ENCODE results near the gene CHEK1.
"Not testable (repeated sequence)": the region's sequence is repeated elsewhere in the genome, so short reads cannot be mapped to it uniquely, and the experiment has no call there.

Gene CHEK1

DNA sequence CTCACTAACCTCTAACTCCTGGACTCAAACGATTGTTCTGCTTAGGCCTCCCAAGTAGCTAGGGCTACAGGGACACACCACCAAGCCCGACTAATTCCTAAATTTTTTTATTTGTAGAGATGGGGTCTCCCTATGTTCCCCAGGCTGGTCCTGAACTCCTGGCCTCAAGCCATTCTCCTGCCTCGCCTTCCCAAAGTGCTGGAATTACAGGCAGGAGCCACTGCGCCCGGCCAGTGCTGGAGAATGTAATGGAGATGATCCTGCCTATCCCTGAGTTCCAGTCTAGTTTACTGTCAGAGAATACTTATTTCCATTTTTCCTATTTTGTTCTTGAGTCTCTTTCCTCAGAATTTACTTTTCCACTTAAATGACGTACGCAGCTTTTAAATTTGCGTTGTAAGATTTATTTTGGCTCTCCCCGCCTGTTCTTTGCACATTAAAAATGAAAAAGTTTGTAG, at the start of gene CHEK1:
TSS of gene CHEK1 (plus strand) at position 408 of the 458 bp plus-strand sequence. CDS start 1,606 bp downstream, outside the sequence.
- peak within 1 kb of the TSS; percentile 82 for H3K27ac ChIP-seq (ENCODE audit: low read depth, low read length)
- H3K9ac ChIP-seq (ENCODE audit: low read length) = peak within 1 kb of the TSS; percentile 91
- peaks cover 12% of the 10 kb centered on the region for H3K4me1 ChIP-seq (ENCODE audit: insufficient read depth, low read length)
- no peaks in the 10 kb centered on the region for H3K27me3 ChIP-seq (ENCODE audit: control insufficient read depth in 1 of 2, insufficient read depth in 2 of 2, low read length in 2 of 2)
- peak within 1 kb of the TSS; percentile 72 to 90 for H3K4me3 ChIP-seq (ENCODE audit: low read depth in 1 of 2, low read length in 2 of 2)
- H3K9me3 ChIP-seq (ENCODE audit: low read length) = no peaks in the 10 kb centered on the region
- peaks cover 23% of the 10 kb centered on the region for H3K36me3 ChIP-seq (ENCODE audit: insufficient read depth, low read length)

DNA sequence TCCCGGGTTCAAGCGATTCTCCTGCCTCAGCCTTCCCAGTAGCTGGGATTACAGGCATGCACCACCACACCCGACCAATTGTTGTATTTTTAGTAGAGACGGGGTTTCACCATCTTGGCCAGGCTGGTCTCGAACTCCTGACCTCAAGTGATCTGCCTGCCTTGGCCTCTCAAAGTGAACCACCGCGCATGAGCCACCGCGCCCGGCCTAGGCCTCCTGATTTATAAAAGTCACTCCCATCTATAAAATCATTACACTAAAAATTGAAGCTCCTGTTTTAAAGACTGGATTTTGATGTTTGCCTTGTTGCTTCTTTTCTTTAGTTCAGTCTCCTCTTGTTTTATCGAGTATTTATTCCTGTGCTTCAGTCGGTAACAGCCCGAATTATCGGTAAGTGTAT, 47.8 kb upstream of the CHEK1 start:
- H3K36me3 ChIP-seq (ENCODE audit: insufficient read depth, low read length) = peaks cover 66% of the 10 kb centered on the region
- H3K27ac ChIP-seq (ENCODE audit: low read depth, low read length); H3K9ac ChIP-seq (ENCODE audit: low read length); H3K4me3 ChIP-seq (ENCODE audit: low read depth in 1 of 2, low read length in 2 of 2); H3K9me3 ChIP-seq (ENCODE audit: low read length); H3K27me3 ChIP-seq (ENCODE audit: control insufficient read depth in 1 of 2, insufficient read depth in 2 of 2, low read length in 2 of 2); H3K4me1 ChIP-seq (ENCODE audit: insufficient read depth, low read length): not testable (repeated sequence)

DNA sequence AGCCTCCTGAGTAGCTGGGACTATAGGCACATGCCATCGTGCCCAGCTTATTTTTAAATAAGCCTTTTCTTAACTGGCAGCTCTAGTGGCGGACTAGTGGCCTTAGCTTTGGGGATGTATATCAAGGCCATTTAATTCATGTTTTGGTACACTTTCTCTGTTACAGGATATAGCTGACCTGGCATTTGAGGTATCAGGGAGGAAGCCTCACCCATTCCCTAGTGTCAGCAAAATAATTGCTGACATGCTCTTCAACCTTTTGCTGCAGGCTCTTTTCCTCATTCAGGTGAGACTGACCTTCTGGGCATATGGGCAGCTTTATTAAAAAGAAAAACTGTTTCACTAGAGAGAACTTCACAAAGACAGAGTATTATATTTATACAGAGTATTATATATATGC, 46.2 kb upstream of the CHEK1 start:
- Histone ChIP-seq H3K9ac (ENCODE audit: low read length) (no peak overlapping the region), H3K27ac (ENCODE audit: low read depth, low read length) (no peak overlapping the region), H3K27me3 (ENCODE audit: control insufficient read depth in 1 of 2, insufficient read depth in 2 of 2, low read length in 2 of 2) (no peaks in the 10 kb centered on the region), H3K4me3 (ENCODE audit: low read depth in 1 of 2, low read length in 2 of 2) (no peak overlapping the region), H3K36me3 (ENCODE audit: insufficient read depth, low read length) (peaks cover 67% of the 10 kb centered on the region), H3K9me3 (ENCODE audit: low read length) (no peaks in the 10 kb centered on the region), H3K4me1 (ENCODE audit: insufficient read depth, low read length) (no peaks in the 10 kb centered on the region)

DNA sequence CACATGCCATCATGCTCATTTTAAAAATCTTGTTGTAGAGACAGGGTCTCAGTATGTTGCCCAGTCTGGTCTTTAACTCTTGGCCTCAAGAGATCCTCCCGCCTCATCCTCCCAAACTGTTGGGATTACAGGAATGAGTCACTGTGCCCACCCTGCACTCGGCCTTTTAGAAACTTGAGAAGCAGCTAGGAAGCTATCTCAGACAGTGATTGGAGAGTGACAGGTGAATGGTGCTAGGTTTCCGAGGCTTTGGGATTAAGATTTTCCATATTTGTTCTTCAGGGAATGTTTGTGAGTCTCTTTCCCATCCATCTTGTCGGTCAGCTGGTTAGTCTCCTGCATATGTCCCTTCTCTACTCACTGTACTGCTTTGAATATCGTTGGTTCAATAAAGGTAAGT, 45.2 kb upstream of the CHEK1 start:
- no peaks in the 10 kb centered on the region for H3K27me3 ChIP-seq (ENCODE audit: control insufficient read depth in 1 of 2, insufficient read depth in 2 of 2, low read length in 2 of 2)
- H3K36me3 ChIP-seq (ENCODE audit: insufficient read depth, low read length) = peaks cover 62% of the 10 kb centered on the region
- no peak overlapping the region for H3K27ac ChIP-seq (ENCODE audit: low read depth, low read length)
- no peak overlapping the region for H3K9ac ChIP-seq (ENCODE audit: low read length)
- no peaks in the 10 kb centered on the region for H3K9me3 ChIP-seq (ENCODE audit: low read length)
- no peaks in the 10 kb centered on the region for H3K4me1 ChIP-seq (ENCODE audit: insufficient read depth, low read length)
- no peak overlapping the region for H3K4me3 ChIP-seq (ENCODE audit: low read depth in 1 of 2, low read length in 2 of 2)

DNA sequence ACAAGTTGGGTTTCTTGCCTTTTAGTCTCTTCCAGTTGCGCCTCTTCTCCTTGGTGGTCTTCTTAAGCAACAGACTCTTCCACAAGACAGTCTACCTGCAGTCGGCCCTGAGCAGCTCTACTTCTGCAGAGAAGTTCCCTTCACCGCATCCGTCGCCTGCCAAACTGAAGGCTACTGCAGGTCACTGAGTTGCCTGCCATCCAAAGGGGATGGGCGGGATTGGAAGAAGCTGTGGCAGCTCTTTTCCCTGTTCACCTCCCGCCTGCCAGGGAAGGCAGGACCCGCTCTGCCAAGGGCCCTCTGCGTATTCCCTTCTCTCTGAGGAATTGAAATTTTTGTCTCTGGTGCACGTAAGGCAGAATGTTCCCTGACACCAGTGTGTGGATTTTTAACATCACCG, 41.5 kb upstream of the CHEK1 start:
- Histone ChIP-seq H3K4me1 (ENCODE audit: insufficient read depth, low read length) (no peaks in the 10 kb centered on the region), H3K4me3 (ENCODE audit: low read depth in 1 of 2, low read length in 2 of 2) (no peak overlapping the region), H3K27me3 (ENCODE audit: control insufficient read depth in 1 of 2, insufficient read depth in 2 of 2, low read length in 2 of 2) (no peaks in the 10 kb centered on the region), H3K9me3 (ENCODE audit: low read length) (no peaks in the 10 kb centered on the region), H3K36me3 (ENCODE audit: insufficient read depth, low read length) (peaks cover 31% of the 10 kb centered on the region), H3K9ac (ENCODE audit: low read length) (no peak overlapping the region), H3K27ac (ENCODE audit: low read depth, low read length) (no peak overlapping the region)

DNA sequence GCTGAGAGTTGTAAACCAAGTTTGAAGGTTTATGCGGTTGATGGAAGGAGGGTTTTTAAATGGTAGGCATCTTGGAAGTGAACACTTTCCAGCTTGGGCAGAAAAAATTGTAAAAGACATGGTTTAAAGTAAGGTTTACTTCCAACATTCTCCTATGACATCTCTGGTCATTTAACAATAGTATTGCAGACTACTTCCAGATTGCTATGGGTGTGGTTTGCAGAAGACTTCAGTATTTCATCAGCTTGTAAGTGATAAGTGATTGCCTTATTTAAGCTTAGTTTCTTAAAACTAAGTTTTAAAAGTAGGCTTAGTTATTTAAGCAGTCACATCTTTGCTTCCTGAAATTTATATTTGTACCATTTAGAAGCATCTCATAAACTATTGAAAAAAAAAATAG, 39.5 kb upstream of the CHEK1 start:
- no peaks in the 10 kb centered on the region for H3K27me3 ChIP-seq (ENCODE audit: control insufficient read depth in 1 of 2, insufficient read depth in 2 of 2, low read length in 2 of 2)
- no peak overlapping the region for H3K9ac ChIP-seq (ENCODE audit: low read length)
- no peaks in the 10 kb centered on the region for H3K9me3 ChIP-seq (ENCODE audit: low read length)
- H3K4me1 ChIP-seq (ENCODE audit: insufficient read depth, low read length) = no peaks in the 10 kb centered on the region
- no peak overlapping the region for H3K4me3 ChIP-seq (ENCODE audit: low read depth in 1 of 2, low read length in 2 of 2)
- H3K36me3 ChIP-seq (ENCODE audit: insufficient read depth, low read length) = peaks cover 16% of the 10 kb centered on the region
- H3K27ac ChIP-seq (ENCODE audit: low read depth, low read length) = no peak overlapping the region

DNA sequence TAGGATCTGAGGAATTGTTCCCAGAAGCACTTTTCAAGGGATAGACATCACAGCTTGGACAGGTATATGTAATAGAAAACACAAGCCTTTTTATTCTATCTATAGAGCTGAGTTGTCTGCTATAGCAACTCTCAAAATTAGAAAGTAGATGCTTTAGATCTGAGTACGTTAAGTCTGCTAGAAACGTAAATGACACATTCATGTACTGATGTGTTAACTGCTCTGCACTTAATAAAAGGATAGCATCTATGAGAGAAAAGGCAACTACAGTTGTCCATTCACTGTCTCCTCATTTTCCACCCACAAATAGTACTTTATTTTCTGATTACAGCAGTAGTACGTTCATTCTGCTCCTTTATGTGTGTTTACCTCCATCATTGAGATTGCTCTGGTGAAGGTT, 38.3 kb upstream of the CHEK1 start:
- H3K4me3 ChIP-seq (ENCODE audit: low read depth in 1 of 2, low read length in 2 of 2) = no peak overlapping the region
- H3K27ac ChIP-seq (ENCODE audit: low read depth, low read length) = no peak overlapping the region
- H3K36me3 ChIP-seq (ENCODE audit: insufficient read depth, low read length) = peaks cover 16% of the 10 kb centered on the region
- H3K27me3 ChIP-seq (ENCODE audit: control insufficient read depth in 1 of 2, insufficient read depth in 2 of 2, low read length in 2 of 2) = no peaks in the 10 kb centered on the region
- H3K4me1 ChIP-seq (ENCODE audit: insufficient read depth, low read length) = no peaks in the 10 kb centered on the region
- no peaks in the 10 kb centered on the region for H3K9me3 ChIP-seq (ENCODE audit: low read length)
- no peak overlapping the region for H3K9ac ChIP-seq (ENCODE audit: low read length)

DNA sequence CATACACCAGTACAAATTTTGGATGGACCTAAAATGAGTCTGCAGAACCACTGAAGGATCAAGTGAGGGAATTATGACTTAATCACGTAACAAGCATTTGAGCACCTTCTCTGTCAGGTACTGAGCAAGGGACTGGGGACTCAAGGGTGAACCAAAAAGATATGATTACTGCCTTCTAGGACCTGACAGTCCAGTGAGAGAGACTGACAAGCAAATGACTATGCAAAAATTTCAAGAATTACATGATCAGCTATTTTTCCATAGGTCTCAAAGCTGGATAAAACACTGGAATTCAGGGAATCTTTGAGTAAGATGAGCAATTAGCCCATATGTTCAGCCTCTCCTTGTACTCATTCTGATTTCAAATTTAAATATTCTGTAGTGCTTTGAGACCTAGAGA, 37.5 kb upstream of the CHEK1 start:
- no peaks in the 10 kb centered on the region for H3K9me3 ChIP-seq (ENCODE audit: low read length)
- no peaks in the 10 kb centered on the region for H3K27me3 ChIP-seq (ENCODE audit: control insufficient read depth in 1 of 2, insufficient read depth in 2 of 2, low read length in 2 of 2)
- no peak overlapping the region for H3K4me3 ChIP-seq (ENCODE audit: low read depth in 1 of 2, low read length in 2 of 2)
- H3K36me3 ChIP-seq (ENCODE audit: insufficient read depth, low read length) = peaks cover 16% of the 10 kb centered on the region
- no peak overlapping the region for H3K9ac ChIP-seq (ENCODE audit: low read length)
- no peaks in the 10 kb centered on the region for H3K4me1 ChIP-seq (ENCODE audit: insufficient read depth, low read length)
- no peak overlapping the region for H3K27ac ChIP-seq (ENCODE audit: low read depth, low read length)

DNA sequence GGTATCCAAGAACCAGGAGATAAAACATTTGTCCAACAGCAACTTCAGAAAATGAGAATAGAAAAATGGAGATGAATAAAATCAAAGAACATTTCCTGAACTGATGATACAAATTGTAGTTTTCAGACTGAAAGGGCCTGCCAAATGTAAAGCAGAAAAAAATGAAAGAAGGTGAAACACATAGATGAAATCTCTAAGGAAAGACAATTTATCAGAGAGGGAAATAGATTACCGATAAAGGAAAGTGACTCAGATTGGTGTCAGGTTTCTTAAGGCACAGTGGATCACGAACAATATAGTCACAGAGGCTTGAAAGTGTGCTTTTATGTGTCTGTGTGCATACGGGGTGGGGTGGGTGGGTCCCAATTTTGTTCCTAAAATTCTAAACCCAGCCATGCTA, 36.5 kb upstream of the CHEK1 start:
- Histone ChIP-seq H3K36me3 (ENCODE audit: insufficient read depth, low read length) (peaks cover 8% of the 10 kb centered on the region), H3K9me3 (ENCODE audit: low read length) (no peaks in the 10 kb centered on the region)

DNA sequence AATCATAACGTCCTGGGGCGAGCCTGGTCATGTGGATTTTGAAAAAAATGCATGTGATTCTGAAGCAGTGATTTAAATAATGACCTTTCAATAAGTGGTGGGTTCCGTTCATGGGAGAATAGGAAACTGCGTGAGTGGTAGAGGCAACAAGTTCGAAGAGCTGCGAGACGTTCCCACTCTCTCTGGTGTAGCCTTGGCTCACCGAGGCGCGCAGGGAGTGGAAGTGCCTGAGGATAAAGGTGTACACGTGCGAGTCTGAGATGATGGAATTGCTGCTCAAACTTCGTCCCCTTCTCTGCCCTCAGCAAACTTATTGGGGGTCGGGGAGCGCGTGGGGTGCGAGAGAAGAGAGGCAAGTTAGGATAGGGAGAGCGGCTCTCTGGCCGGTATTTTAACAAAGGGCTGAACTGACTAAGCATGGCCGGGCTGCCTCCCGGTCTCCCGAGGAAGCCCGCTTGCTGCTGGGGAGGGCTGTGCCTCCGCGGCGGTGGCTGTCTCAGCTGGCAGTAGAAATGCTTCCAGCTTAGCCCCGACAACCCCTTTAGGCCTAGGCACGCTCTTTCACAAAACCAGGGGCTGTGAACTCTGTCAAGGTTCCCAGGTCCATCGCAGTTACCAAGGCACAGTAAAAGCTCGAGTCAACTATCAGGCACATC, 33.2 kb upstream of the CHEK1 start:
- H3K36me3 ChIP-seq (ENCODE audit: insufficient read depth, low read length) = peaks cover under 1% of the 10 kb centered on the region
- no peaks in the 10 kb centered on the region for H3K27me3 ChIP-seq (ENCODE audit: control insufficient read depth in 1 of 2, insufficient read depth in 2 of 2, low read length in 2 of 2)
- peak overlapping the region; percentile 99 for H3K9ac ChIP-seq (ENCODE audit: low read length)
- H3K4me3 ChIP-seq (ENCODE audit: low read depth in 1 of 2, low read length in 2 of 2) = peak overlapping the region; percentile 55 to 84
- no peaks in the 10 kb centered on the region for H3K9me3 ChIP-seq (ENCODE audit: low read length)
- peaks cover 19% of the 10 kb centered on the region for H3K4me1 ChIP-seq (ENCODE audit: insufficient read depth, low read length)
- peak overlapping the region; percentile 100 for H3K27ac ChIP-seq (ENCODE audit: low read depth, low read length)

More for the DNA sequence above, 36.5 kb upstream of the CHEK1 start:
- no peak overlapping the region for H3K27ac ChIP-seq (ENCODE audit: low read depth, low read length)
- no peak overlapping the region for H3K4me3 ChIP-seq (ENCODE audit: low read depth in 1 of 2, low read length in 2 of 2)
- H3K27me3 ChIP-seq (ENCODE audit: control insufficient read depth in 1 of 2, insufficient read depth in 2 of 2, low read length in 2 of 2) = no peaks in the 10 kb centered on the region
- H3K4me1 ChIP-seq (ENCODE audit: insufficient read depth, low read length) = peaks cover 3% of the 10 kb centered on the region
- no peak overlapping the region for H3K9ac ChIP-seq (ENCODE audit: low read length)

DNA sequence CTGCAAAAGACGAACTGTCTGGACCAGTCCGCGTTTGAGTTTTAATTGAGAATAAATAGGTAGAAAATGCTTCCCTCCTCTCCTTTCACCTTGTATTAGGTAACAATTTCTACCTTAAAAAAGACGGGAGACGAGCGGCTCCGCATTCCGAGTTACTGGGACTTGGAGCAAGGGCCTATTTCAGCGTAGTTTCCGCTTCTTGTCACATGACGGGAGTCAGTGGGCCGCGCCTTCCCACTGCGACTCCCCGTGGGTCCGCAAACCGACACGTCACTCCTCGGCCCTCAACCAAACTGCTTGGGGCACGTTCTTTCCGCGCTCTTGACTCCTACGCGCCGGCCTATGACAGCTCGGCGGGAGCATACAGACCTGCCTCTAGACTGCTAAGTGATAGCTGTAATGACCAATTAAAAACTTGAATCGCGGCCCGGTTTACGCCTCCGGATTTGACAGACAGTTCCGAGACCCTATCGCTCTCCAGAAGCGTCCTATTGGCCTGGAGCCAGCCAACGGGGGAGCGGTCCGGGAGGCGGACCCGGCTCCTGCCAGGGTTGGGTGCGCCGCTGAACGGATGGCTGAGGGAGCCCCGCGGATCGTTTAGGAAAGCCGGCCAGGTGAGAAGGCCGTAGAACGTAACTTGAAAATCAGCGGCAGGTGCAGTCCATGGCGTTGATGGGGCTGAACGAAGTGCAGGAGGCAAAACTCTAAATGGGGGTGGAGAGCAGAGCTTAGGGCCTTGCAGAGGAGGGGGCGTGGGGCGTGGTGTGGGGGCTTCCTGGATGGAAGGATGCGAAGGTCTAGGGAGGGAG, 32.5 kb upstream of the CHEK1 start, which contains the start of gene STT3A:
TSS of gene STT3A (plus strand) at position 548 of the 809 bp plus-strand sequence. CDS start 3,064 bp downstream, outside the sequence.
- Histone ChIP-seq H3K27ac (ENCODE audit: low read depth, low read length) (peak within 1 kb of the TSS; percentile 100), H3K36me3 (ENCODE audit: insufficient read depth, low read length) (peaks cover 8% of the 10 kb centered on the region), H3K27me3 (ENCODE audit: control insufficient read depth in 1 of 2, insufficient read depth in 2 of 2, low read length in 2 of 2) (no peaks in the 10 kb centered on the region), H3K9me3 (ENCODE audit: low read length) (no peaks in the 10 kb centered on the region), H3K9ac (ENCODE audit: low read length) (peak within 1 kb of the TSS; percentile 99), H3K4me1 (ENCODE audit: insufficient read depth, low read length) (peaks cover 19% of the 10 kb centered on the region), H3K4me3 (ENCODE audit: low read depth in 1 of 2, low read length in 2 of 2) (peak within 1 kb of the TSS; percentile 84 to 98)
